Measurements from ENCODE around the gene DOK6.

The DOK6 gene

GRCh38 chr18:69365658-69366057, 35.0 kb upstream of the DOK6 start:
- no peak for TF ChIP-seq CTCF (IDR thresholded peaks at IDR 0.05; ENCODE audit: low read depth, low read length, missing control alignments)
- in situ Hi-C loops (cut with HindIII; ENCODE audit: low pct_ligation_motif_present, low sequenced_read_pairs): no loop called here
- no peak for DNase-seq

GRCh38 chr18:69367104-69367503, 33.6 kb upstream of the DOK6 start:
- Histone ChIP-seq H3K27ac (no peak overlapping the region), H3K36me3 (replicated peaks) (no peaks in the 10 kb centered on the region), H3K4me3 (ENCODE audit: low read depth, low read length) (no peak overlapping the region), H3K27me3 (replicated peaks) (no peaks in the 10 kb centered on the region)
- no peak for DNase-seq
- no peak for TF ChIP-seq CTCF (IDR thresholded peaks at IDR 0.05; ENCODE audit: low read depth, low read length, missing control alignments)
- in situ Hi-C loops (cut with HindIII; ENCODE audit: low pct_ligation_motif_present, low sequenced_read_pairs): no loop called here

More at GRCh38 chr18:69365658-69366057, 35.0 kb upstream of the DOK6 start:
- Histone ChIP-seq H3K27ac (no peak overlapping the region), H3K27me3 (replicated peaks) (no peaks in the 10 kb centered on the region), H3K4me3 (ENCODE audit: low read depth, low read length) (no peak overlapping the region), H3K36me3 (replicated peaks) (no peaks in the 10 kb centered on the region)

GRCh38 chr18:69371729-69372128, 29.0 kb upstream of the DOK6 start:
- in situ Hi-C loops (cut with HindIII; ENCODE audit: low pct_ligation_motif_present, low sequenced_read_pairs): no loop called here
- TF ChIP-seq CTCF (IDR thresholded peaks at IDR 0.05; ENCODE audit: low read depth, low read length, missing control alignments): no peak
- H3K27me3 ChIP-seq (replicated peaks): no peaks in the 10 kb centered on the region
- H3K4me3 ChIP-seq (ENCODE audit: low read depth, low read length): no peak overlapping the region
- no peak for DNase-seq
- H3K36me3 ChIP-seq (replicated peaks): no peaks in the 10 kb centered on the region
- H3K27ac ChIP-seq: no peak overlapping the region

GRCh38 chr18:69380324-69380723, 20.4 kb upstream of the DOK6 start:
- Histone ChIP-seq H3K27ac (no peak overlapping the region), H3K4me3 (ENCODE audit: low read depth, low read length) (no peak overlapping the region), H3K27me3 (replicated peaks) (no peaks in the 10 kb centered on the region), H3K36me3 (replicated peaks) (no peaks in the 10 kb centered on the region)
- no peak for TF ChIP-seq CTCF (IDR thresholded peaks at IDR 0.05; ENCODE audit: low read depth, low read length, missing control alignments)
- DNase-seq: no peak
- in situ Hi-C loops (cut with HindIII; ENCODE audit: low pct_ligation_motif_present, low sequenced_read_pairs): no loop called here

- no peak for DNase-seq
- no peak for TF ChIP-seq CTCF (IDR thresholded peaks at IDR 0.05; ENCODE audit: low read depth, low read length, missing control alignments)
- in situ Hi-C loops (cut with HindIII; ENCODE audit: low pct_ligation_motif_present, low sequenced_read_pairs): no loop called here
- Histone ChIP-seq H3K4me3 (ENCODE audit: low read depth, low read length) (no peak overlapping the region), H3K36me3 (replicated peaks) (no peaks in the 10 kb centered on the region), H3K27ac (no peak overlapping the region), H3K27me3 (replicated peaks) (no peaks in the 10 kb centered on the region)
These were observed 17.5 kb upstream of the DOK6 start for GRCh38 chr18:69383186-69383585.

GRCh38 chr18:69387186-69387585, 13.5 kb upstream of the DOK6 start:
- no peaks in the 10 kb centered on the region for H3K27me3 ChIP-seq (replicated peaks)
- H3K4me3 ChIP-seq (ENCODE audit: low read depth, low read length): no peak overlapping the region
- H3K27ac ChIP-seq: no peak overlapping the region
- in situ Hi-C loops (cut with HindIII; ENCODE audit: low pct_ligation_motif_present, low sequenced_read_pairs): no loop called here
- no peak for DNase-seq
- no peaks in the 10 kb centered on the region for H3K36me3 ChIP-seq (replicated peaks)
- TF ChIP-seq CTCF (IDR thresholded peaks at IDR 0.05; ENCODE audit: low read depth, low read length, missing control alignments): no peak

Data from brain microvascular endothelial cell (primary cell).